ENCODE results near the gene GDF11.

Gene GDF11

GRCh38 chr12:55724226-55724939, 18.5 kb upstream of the GDF11 start:
- Histone ChIP-seq H3K9me3 (ENCODE audit: insufficient read depth, low read length) (no peaks in the 10 kb centered on the region), H3K79me2 (ENCODE audit: insufficient read depth, low read length) (0 out of 2 replicates have a peak, but pooled peaks cover 6% of the 10 kb centered on the region), H3K27me3 (ENCODE audit: low read length) (no peaks in the 10 kb centered on the region), H3F3A (ENCODE audit: insufficient read depth) (peaks cover 16% of the 10 kb centered on the region), H2AFZ (ENCODE audit: low read depth, low read length, severe bottlenecking) (no peak overlapping the region), H3K4me2 (ENCODE audit: low read depth, low read length, poor library complexity, severe bottlenecking) (no peak overlapping the region), H3K4me3 (ENCODE audit: insufficient read depth, low read length, poor library complexity, severe bottlenecking) (no peak overlapping the region), H3K9me2 (replicated peaks; ENCODE audit: insufficient read depth, low read length) (no peaks in the 10 kb centered on the region), H3K36me3 (ENCODE audit: low read length) (no peaks in the 10 kb centered on the region), H3K9ac (ENCODE audit: low read length) (no peak overlapping the region), H3K27ac (ENCODE audit: low read depth, low read length) (no peak overlapping the region), H4K20me1 (ENCODE audit: low read depth, low read length) (no peaks in the 10 kb centered on the region)
- peak; percentile 61 for TF ChIP-seq CTCF (IDR thresholded peaks at IDR 0.05; ENCODE audit: insufficient read depth, low read length, poor library complexity, severe bottlenecking)
- no peak for TF ChIP-seq EZH2phosphoT487 (conservative IDR thresholded peaks at IDR 0.05; ENCODE audit: low read length)

DNA sequence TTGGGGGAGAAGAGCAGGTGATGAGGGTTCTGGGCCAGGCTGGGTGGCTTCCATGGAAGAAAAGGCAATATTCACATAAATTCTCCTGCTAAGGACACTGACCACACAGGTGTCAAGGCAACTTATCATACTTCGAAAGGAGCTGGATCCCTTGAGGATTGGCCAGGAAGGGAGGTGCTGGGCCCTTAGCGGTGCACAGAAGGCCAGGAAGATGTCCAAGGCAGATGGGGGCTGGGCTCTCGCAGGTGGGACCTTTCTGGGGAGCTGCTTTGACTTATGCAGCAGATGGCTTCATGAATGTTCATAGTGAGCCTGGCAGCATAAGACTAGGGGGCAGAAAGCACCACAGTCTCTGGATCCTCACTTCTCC, 18.0 kb upstream of the GDF11 start:
- no peaks in the 10 kb centered on the region for H3K9me2 ChIP-seq (replicated peaks; ENCODE audit: insufficient read depth, low read length)
- H3K4me3 ChIP-seq (ENCODE audit: insufficient read depth, low read length, poor library complexity, severe bottlenecking) = no peak overlapping the region
- H4K20me1 ChIP-seq (ENCODE audit: low read depth, low read length) = no peaks in the 10 kb centered on the region
- peaks cover 21% of the 10 kb centered on the region for H3F3A ChIP-seq (ENCODE audit: insufficient read depth)
- no peak overlapping the region for H3K27ac ChIP-seq (ENCODE audit: low read depth, low read length)
- H3K36me3 ChIP-seq (ENCODE audit: low read length) = no peaks in the 10 kb centered on the region
- TF ChIP-seq EZH2phosphoT487 (conservative IDR thresholded peaks at IDR 0.05; ENCODE audit: low read length) (no peak), CTCF (IDR thresholded peaks at IDR 0.05; ENCODE audit: insufficient read depth, low read length, poor library complexity, severe bottlenecking) (no peak)
- H3K9ac ChIP-seq (ENCODE audit: low read length) = no peak overlapping the region
- H3K27me3 ChIP-seq (ENCODE audit: low read length) = no peaks in the 10 kb centered on the region
- H3K9me3 ChIP-seq (ENCODE audit: insufficient read depth, low read length) = no peaks in the 10 kb centered on the region
- H3K4me2 ChIP-seq (ENCODE audit: low read depth, low read length, poor library complexity, severe bottlenecking) = no peak overlapping the region
- H3K79me2 ChIP-seq (ENCODE audit: insufficient read depth, low read length) = 0 out of 2 replicates have a peak, but pooled peaks cover 6% of the 10 kb centered on the region
- H2AFZ ChIP-seq (ENCODE audit: low read depth, low read length, severe bottlenecking) = no peak overlapping the region

GRCh38 chr12:55725556-55725955, 17.4 kb upstream of the GDF11 start:
- H3K36me3 ChIP-seq (ENCODE audit: low read length) = no peaks in the 10 kb centered on the region
- H4K20me1 ChIP-seq (ENCODE audit: low read depth, low read length) = no peaks in the 10 kb centered on the region
- no peak overlapping the region for H3K4me3 ChIP-seq (ENCODE audit: insufficient read depth, low read length, poor library complexity, severe bottlenecking)
- no peak overlapping the region for H3K4me2 ChIP-seq (ENCODE audit: low read depth, low read length, poor library complexity, severe bottlenecking)
- TF ChIP-seq EZH2phosphoT487 (conservative IDR thresholded peaks at IDR 0.05; ENCODE audit: low read length) = no peak
- no peak for TF ChIP-seq CTCF (IDR thresholded peaks at IDR 0.05; ENCODE audit: insufficient read depth, low read length, poor library complexity, severe bottlenecking)
- no peak overlapping the region for H2AFZ ChIP-seq (ENCODE audit: low read depth, low read length, severe bottlenecking)
- H3K27ac ChIP-seq (ENCODE audit: low read depth, low read length) = no peak overlapping the region
- H3F3A ChIP-seq (ENCODE audit: insufficient read depth) = peaks cover 27% of the 10 kb centered on the region
- no peak overlapping the region for H3K9ac ChIP-seq (ENCODE audit: low read length)
- no peaks in the 10 kb centered on the region for H3K27me3 ChIP-seq (ENCODE audit: low read length)
- H3K9me3 ChIP-seq (ENCODE audit: insufficient read depth, low read length) = no peaks in the 10 kb centered on the region
- no peaks in the 10 kb centered on the region for H3K9me2 ChIP-seq (replicated peaks; ENCODE audit: insufficient read depth, low read length)
- H3K79me2 ChIP-seq (ENCODE audit: insufficient read depth, low read length) = 0 out of 2 replicates have a peak, but pooled peaks cover 6% of the 10 kb centered on the region

Measured in SU-DHL-6 (cell line).